DOHH2 (cell line): ENCODE measurements around the gene PRDX3.
A peak's percentile ranks its signal among the peaks of the same experiment; 100 is the strongest.

Source experiments
- H3F3A ChIP-seq: fragments of 200-600 bp; sonication (generic), shearing (Covaris generic); 2 replicates; pipeline ENCODE4 v1.6.0; 2016; ENCODE audit warnings: antibody characterized with exemption, mild to moderate bottlenecking; ENCODE audit not compliant: control insufficient read depth, insufficient read depth
- H3K27ac ChIP-seq: fragments of 200-600 bp; sonication (generic); 2 replicates; pipeline ENCODE4 v1.5.1; 2014; ENCODE audit warnings: low read depth, mild to moderate bottlenecking, low read length, moderate library complexity
- H3K27me3 ChIP-seq: fragments of 200-600 bp; sonication (generic); 2 replicates; pipeline ENCODE4 v1.6.1; 2014; ENCODE audit warnings: mild to moderate bottlenecking, low read length, mixed read lengths; ENCODE audit not compliant: control insufficient read depth
- H3K36me3 ChIP-seq: fragments of 200-600 bp; sonication (generic); 2 replicates; pipeline ENCODE4 v1.6.1; 2014; ENCODE audit warnings: mild to moderate bottlenecking, low read length, moderate library complexity, mixed read lengths; ENCODE audit not compliant: control insufficient read depth
- H3K4me1 ChIP-seq: fragments of 200-600 bp; sonication (generic); 2 replicates; pipeline ENCODE4 v1.6.1; 2014; ENCODE audit warnings: mild to moderate bottlenecking, low read length, mixed read lengths; ENCODE audit not compliant: control insufficient read depth
- H3K4me2 ChIP-seq: fragments of 200-600 bp; sonication (generic); 2 replicates; pipeline ENCODE4 v1.6.0; 2014; ENCODE audit warnings: mild to moderate bottlenecking, low read length, moderate library complexity
- H3K4me3 ChIP-seq: fragments of 200-600 bp; sonication (generic); 2 replicates; pipeline ENCODE4 v1.5.1; 2014; ENCODE audit warnings: mild to moderate bottlenecking, low read length, mixed read lengths
- H3K79me2 ChIP-seq: fragments of 200-600 bp; sonication (generic); 2 replicates; pipeline ENCODE4 v1.6.1; 2014; ENCODE audit warnings: mild to moderate bottlenecking, low read length, mixed read lengths; ENCODE audit not compliant: control insufficient read depth
- H3K9me2 ChIP-seq: fragments of 200-600 bp; sonication (generic); replicated peaks from 2 replicates; pipeline ENCODE4 v1.6.1; 2014; ENCODE audit warnings: mild to moderate bottlenecking, low read length, mixed read lengths; ENCODE audit not compliant: control insufficient read depth
- H3K9me3 ChIP-seq: fragments of 200-600 bp; sonication (generic); 2 replicates; pipeline ENCODE4 v1.6.1; 2014; ENCODE audit warnings: antibody characterized with exemption, low read length, mixed read lengths; ENCODE audit not compliant: control insufficient read depth, insufficient read depth
- H4K20me1 ChIP-seq: fragments of 200-600 bp; sonication (generic); 2 replicates; pipeline ENCODE4 v1.6.0; 2014; ENCODE audit warnings: low read depth, mild to moderate bottlenecking, antibody characterized with exemption, low read length, moderate library complexity; ENCODE audit not compliant: control insufficient read depth, insufficient read depth
- EZH2phosphoT487 ChIP-seq: fragments of 200-600 bp; sonication (generic); IDR thresholded peaks from 2 replicates; pipeline ENCODE4 v1.6.1; 2017; ENCODE audit warnings: borderline replicate concordance, mild to moderate bottlenecking, antibody characterized with exemption, low read length, moderate library complexity, mixed read lengths
- TF ChIP-seq, protein P1 (sequence below): fragments of 200-600 bp; sonication (generic); IDR thresholded peaks from one replicate; pipeline ENCODE4 v1.5.1; 2014; ENCODE audit warnings: antibody characterized with exemption, mild to moderate bottlenecking, low read depth, low read length; ENCODE audit not compliant: poor library complexity, severe bottlenecking

Gene PRDX3

DNA sequence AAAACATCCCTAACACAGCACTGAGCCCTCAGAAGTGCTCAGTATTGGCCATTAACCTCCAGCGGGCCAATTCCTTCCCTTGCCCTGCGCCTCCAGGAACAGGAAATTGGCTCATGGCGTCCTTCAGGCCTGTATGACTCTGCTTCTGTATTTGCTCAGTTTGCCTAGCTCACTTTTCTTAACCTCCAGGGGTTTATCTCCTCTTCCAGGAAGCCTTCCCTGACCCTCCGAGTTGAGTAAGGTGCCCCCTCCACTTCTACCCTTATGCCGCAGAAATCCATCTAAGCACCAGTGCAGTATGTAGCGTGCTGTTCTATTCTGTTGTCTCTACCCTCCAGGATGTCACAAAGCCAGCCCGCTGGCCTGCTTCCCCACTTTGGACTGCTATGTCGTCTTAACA lies 12.0 kb downstream of the PRDX3 start:
- Histone ChIP-seq H3K36me3 (peaks cover 79% of the 10 kb centered on the region), H3K4me1 (peaks cover 52% of the 10 kb centered on the region), H3K9me3 (no peaks in the 10 kb centered on the region), H3K79me2 (peaks cover 38% of the 10 kb centered on the region), H3K4me3 (peak overlapping the region; percentile 97), H3K4me2 (peak overlapping the region; percentile 83), H3K27ac (no peak overlapping the region), H4K20me1 (no peaks in the 10 kb centered on the region), H3K9me2 (no peaks in the 10 kb centered on the region), H3K27me3 (no peaks in the 10 kb centered on the region), H3F3A (peaks cover 28% of the 10 kb centered on the region)
- TF ChIP-seq, protein P1, sequence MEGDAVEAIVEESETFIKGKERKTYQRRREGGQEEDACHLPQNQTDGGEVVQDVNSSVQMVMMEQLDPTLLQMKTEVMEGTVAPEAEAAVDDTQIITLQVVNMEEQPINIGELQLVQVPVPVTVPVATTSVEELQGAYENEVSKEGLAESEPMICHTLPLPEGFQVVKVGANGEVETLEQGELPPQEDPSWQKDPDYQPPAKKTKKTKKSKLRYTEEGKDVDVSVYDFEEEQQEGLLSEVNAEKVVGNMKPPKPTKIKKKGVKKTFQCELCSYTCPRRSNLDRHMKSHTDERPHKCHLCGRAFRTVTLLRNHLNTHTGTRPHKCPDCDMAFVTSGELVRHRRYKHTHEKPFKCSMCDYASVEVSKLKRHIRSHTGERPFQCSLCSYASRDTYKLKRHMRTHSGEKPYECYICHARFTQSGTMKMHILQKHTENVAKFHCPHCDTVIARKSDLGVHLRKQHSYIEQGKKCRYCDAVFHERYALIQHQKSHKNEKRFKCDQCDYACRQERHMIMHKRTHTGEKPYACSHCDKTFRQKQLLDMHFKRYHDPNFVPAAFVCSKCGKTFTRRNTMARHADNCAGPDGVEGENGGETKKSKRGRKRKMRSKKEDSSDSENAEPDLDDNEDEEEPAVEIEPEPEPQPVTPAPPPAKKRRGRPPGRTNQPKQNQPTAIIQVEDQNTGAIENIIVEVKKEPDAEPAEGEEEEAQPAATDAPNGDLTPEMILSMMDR = no peak
- TF ChIP-seq EZH2phosphoT487 = no peak

DNA sequence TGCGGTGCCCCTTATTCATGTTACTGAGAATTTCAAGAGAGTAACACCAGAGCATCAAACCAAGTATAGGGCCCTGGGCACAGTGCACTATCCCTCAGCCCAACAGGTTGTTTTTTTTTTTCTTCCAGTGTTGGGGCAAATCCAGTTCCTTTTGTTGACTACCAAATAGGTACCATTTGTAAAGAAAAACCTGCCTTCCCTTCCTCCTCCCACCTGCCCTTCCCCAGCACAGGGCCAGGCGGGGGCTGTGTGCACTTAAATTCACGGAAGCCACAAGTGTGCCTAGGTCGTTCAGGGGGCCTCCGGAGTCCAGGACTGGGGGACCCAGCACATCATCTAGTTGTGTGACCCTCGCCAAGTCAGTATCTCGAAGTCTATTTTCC lies 12.5 kb downstream of the PRDX3 start:
- H3K4me3 ChIP-seq = peak overlapping the region; percentile 97
- peak overlapping the region; percentile 71 for H3K27ac ChIP-seq
- peak overlapping the region; percentile 83 for H3K4me2 ChIP-seq
- H3K9me2 ChIP-seq = no peaks in the 10 kb centered on the region
- H4K20me1 ChIP-seq = no peaks in the 10 kb centered on the region
- TF ChIP-seq, protein P1 = no peak
- TF ChIP-seq EZH2phosphoT487 = no peak
- H3K9me3 ChIP-seq = no peaks in the 10 kb centered on the region
- no peaks in the 10 kb centered on the region for H3K27me3 ChIP-seq
- peaks cover 35% of the 10 kb centered on the region for H3K79me2 ChIP-seq
- H3F3A ChIP-seq = peaks cover 28% of the 10 kb centered on the region
- H3K4me1 ChIP-seq = peaks cover 52% of the 10 kb centered on the region
- H3K36me3 ChIP-seq = peaks cover 79% of the 10 kb centered on the region

DNA sequence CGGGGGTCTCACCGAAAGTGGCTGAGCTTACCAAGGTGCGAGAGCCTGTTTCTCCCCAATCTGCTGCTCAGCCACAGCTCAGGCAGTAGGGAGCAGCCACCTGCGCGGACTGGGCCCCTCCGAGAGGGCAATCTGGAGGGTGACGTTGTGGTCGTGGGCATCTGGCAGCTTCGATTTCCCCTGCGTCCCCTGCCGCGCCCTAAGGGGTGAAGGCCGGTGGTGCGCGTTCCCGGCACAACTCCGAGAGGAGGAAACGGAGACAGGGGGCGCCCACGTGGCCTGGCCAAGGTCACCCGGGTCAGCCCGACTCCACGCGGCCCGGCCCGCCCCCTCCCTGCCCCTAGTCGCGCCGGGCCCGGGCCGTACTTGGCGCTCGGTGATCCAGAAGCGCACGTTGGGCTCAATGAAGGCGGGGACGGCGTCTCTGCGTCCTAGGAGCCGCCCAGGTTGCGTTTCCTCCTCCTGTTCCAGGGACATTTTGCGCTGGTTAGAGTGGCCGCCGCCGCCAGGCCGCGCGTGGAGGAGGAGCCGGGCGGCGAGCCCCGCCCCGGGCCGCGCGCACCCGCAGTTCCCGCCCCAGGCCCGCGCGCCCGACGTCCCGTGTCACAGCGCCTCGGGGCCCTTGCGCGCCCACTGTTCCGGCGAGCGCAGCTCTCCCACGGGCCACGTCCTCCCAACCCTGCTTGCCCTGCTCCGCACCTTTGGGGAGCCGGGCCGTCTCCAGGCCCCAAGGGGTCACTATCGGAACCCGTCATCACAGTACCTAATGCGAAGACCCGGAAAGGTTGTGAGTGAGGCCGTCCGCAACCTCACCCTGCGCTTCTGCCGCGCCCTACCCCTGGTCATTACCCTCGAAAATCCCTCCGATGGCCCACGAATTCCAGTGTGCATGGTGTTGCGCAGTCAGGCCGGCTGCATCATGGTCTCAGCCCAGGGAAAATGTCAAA lies 13.2 kb downstream of the PRDX3 start, which contains the start of gene SFXN4:
Gene SFXN4, minus strand, starts transcription at position 544 of the 947 bp plus-strand sequence. Its CDS starts 67 bp downstream, at position 477.
- peak within 1 kb of the TSS; percentile 71 for H3K27ac ChIP-seq
- peaks cover 28% of the 10 kb centered on the region for H3F3A ChIP-seq
- peaks cover 84% of the 10 kb centered on the region for H3K36me3 ChIP-seq
- H3K4me3 ChIP-seq = peak within 1 kb of the TSS; percentile 97
- H3K9me2 ChIP-seq = no peaks in the 10 kb centered on the region
- peaks cover 52% of the 10 kb centered on the region for H3K4me1 ChIP-seq
- no peak for TF ChIP-seq EZH2phosphoT487
- TF ChIP-seq, protein P1 = peak; percentile 15
- H3K9me3 ChIP-seq = no peaks in the 10 kb centered on the region
- H3K79me2 ChIP-seq = peaks cover 35% of the 10 kb centered on the region
- H3K27me3 ChIP-seq = no peaks in the 10 kb centered on the region
- H3K4me2 ChIP-seq = peak within 1 kb of the TSS; percentile 83
- H4K20me1 ChIP-seq = no peaks in the 10 kb centered on the region
